Thymus (tissue), 11 donors: ENCODE results near the gene C2. TPM values are rescaled to one million over a fixed set of nuclear protein-coding genes. Genes with fewer than 3 reads are reported as not detected.
A peak's percentile ranks its signal among the peaks of the same experiment; 100 is the strongest.

Source experiments
- DNase-seq, 9 donors: peaks; one replicate each; pipeline ENCODE4 v3.0.0-alpha.2; 2013; ENCODE audit warnings: low spot score in 9 of 9, low read depth in 6 of 9, missing footprints in 1 of 9
- H3K27ac ChIP-seq, 2 donors: one replicate each; pipeline ENCODE4 v1.5.1; 2013; ENCODE audit warnings: control low read depth in 1 of 2, low read depth in 1 of 2, low read length in 1 of 2, mild to moderate bottlenecking in 1 of 2, moderate library complexity in 1 of 2
- H3K27me3 ChIP-seq, 2 donors: one replicate each; pipeline ENCODE4 v1.5.1; 2013; ENCODE audit warnings: low read length in 1 of 2; ENCODE audit not compliant: control insufficient read depth in 2 of 2, insufficient read depth in 1 of 2
- H3K36me3 ChIP-seq, 2 donors: one replicate each; pipeline ENCODE4 v1.5.1; 2013; ENCODE audit warnings: low read length in 1 of 2, mild to moderate bottlenecking in 1 of 2, moderate library complexity in 1 of 2; ENCODE audit not compliant: control insufficient read depth in 2 of 2, insufficient read depth in 2 of 2
- H3K4me1 ChIP-seq, 2 donors: one replicate each; pipeline ENCODE4 v1.5.1; 2013; ENCODE audit warnings: low read length in 2 of 2; ENCODE audit not compliant: control insufficient read depth in 2 of 2, insufficient read depth in 2 of 2
- H3K4me3 ChIP-seq, 2 donors: one replicate each; pipeline ENCODE4 v1.5.1; 2013; ENCODE audit warnings: low read length in 2 of 2, control low read depth in 1 of 2, mild to moderate bottlenecking in 1 of 2
- H3K9me3 ChIP-seq, 2 donors: one replicate each; pipeline ENCODE4 v1.5.1; 2013; ENCODE audit warnings: low read length in 1 of 2, mild to moderate bottlenecking in 1 of 2; ENCODE audit not compliant: control insufficient read depth in 2 of 2, insufficient read depth in 1 of 2
- WGBS: extraction: QIAGEN DNeasy Blood & Tissue Kit; methylation state at CpG from one replicate; pipeline ENCODE4 v1.1.7; 2013; 5-methylcytosine and 5-hydroxymethylcytosine counted together
- polyA plus RNA-seq: library from polyadenylated mRNA; stranded (reverse); fragments of 200-250 nt; gene quantifications from one replicate; pipeline ENCODE4 v1.2.3, GENCODE V29; 2013
- total RNA-seq: library from RNA; stranded (reverse); fragments of 120-200 nt; gene quantifications from one replicate; pipeline ENCODE4 v1.2.4, GENCODE V29; 2013
- donor health status: healthy.

Gene C2
- total and polyA plus RNA-seq, 2 donors = 9.0 to 10.3 TPM

DNA sequence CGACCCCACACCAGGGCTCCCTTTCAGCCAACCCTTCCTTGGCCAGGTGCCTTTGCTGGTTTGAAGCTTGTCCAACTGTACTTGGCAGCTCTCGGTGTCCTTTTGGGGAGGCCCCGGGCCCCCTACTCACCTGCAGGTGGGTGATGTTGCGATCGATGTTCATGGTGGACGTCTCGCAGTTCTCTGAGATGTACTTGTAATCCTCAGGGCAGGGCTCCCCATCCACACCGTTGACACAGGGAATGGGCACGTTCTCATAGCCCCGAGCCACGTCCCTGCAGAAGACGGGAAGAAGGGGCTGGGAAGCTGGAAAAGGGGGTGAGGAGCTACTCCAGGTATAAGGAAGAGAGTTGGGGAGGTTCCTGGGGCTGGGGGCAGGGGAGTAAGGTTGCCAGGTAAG, 43.8 kb upstream of the C2 start:
- Histone ChIP-seq H3K27me3 (no peaks in the 10 kb centered on the region), H3K4me1 (no peaks in the 10 kb centered on the region), H3K36me3 (peaks cover 87 to 90% of the 10 kb centered on the region in 2 donors), H3K4me3 (no peak overlapping the region), H3K9me3 (peaks cover 0 to 1% of the 10 kb centered on the region in 2 donors), H3K27ac (no peak overlapping the region)
- WGBS = 98% methylated on average over 12 of the region's 12 CpGs
- DNase-seq = no peak

- H3K27ac ChIP-seq = no peak overlapping the region
- no peaks in the 10 kb centered on the region for H3K27me3 ChIP-seq
- no peak for DNase-seq
- H3K4me3 ChIP-seq = no peak overlapping the region
- peaks cover 93 to 96% of the 10 kb centered on the region in 2 donors for H3K36me3 ChIP-seq
- WGBS = 99% methylated on average over 22 of the region's 22 CpGs
- H3K9me3 ChIP-seq = peaks cover 0 to 1% of the 10 kb centered on the region in 2 donors
- no peaks in the 10 kb centered on the region for H3K4me1 ChIP-seq
These were observed 42.9 kb upstream of the C2 start for GRCh38 chr6:31884528-31885035.

DNA sequence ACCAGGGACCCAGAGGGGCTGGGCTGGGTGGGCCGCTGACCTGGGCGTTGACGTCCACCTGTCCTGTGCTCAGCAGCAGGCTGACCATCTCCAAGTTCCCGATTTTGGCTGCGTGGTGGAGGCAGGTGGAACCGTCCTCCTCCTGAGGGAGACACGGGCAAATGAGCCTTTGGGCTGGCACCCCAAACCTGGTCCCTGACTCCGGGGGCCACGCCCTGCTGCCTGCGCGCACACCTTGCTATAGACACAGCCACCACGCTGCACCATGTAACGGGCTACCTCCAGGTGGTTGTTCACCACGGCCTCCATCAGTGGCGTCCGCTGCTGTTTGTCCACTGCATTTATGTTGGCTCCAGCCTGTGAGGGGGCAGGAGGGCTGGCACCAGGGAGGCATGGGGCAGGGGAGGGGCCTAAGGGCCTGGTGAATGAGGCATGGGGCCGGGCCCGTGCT, 41.0 kb upstream of the C2 start:
- H3K9me3 ChIP-seq = peaks cover 0 to 1% of the 10 kb centered on the region in 2 donors
- WGBS = 93% methylated on average over 18 of the region's 18 CpGs
- no peak for DNase-seq
- no peaks in the 10 kb centered on the region for H3K4me1 ChIP-seq
- H3K27ac ChIP-seq = no peak overlapping the region
- no peaks in the 10 kb centered on the region for H3K27me3 ChIP-seq
- H3K36me3 ChIP-seq = peaks cover 77 to 93% of the 10 kb centered on the region in 2 donors
- no peak overlapping the region for H3K4me3 ChIP-seq

DNA sequence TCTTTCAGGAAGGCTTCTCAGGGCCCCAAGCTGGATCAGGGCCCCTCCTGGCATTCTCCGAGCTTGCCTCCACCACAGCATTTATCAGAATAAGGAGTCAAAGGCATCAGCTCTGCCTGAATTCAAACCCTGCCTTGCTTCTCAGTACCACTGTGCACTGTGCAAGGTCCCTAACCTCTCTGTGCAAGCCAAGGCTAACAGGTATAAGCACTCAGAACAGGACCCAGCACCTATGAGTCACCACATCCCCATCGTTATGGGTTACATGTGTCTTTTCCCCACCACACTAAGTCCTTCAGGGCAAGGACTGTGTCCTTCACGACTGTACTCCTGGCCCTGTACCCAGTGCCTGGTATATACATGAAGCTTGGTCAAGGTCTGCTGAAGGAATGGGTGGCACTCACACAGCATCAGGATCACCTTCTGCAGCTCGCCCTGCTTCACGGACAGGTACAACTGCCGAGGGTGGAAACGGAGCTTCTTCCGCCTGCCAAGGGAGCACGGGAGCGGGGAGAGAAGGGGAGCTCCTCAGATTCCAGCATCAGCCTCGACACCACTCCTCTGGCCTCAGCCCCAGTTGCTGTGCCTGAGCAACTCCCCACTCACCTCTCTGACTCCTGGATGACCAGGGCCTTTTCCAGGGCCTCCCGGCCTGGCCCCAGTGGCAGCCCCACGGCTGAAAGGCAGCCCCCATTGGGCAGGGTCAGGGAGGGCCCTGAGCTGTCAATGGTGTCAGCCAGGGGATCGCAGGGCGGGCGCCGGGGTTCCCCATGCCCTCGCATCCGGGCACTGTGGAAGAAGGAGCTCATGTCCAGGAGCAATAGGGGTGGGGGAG, 40.1 kb upstream of the C2 start:
- DNase-seq = no peak
- H3K27ac ChIP-seq = no peak overlapping the region
- no peak overlapping the region for H3K4me3 ChIP-seq
- 98% methylated on average over 19 of the region's 19 CpGs for WGBS
- H3K27me3 ChIP-seq = no peaks in the 10 kb centered on the region
- peaks cover 79 to 91% of the 10 kb centered on the region in 2 donors for H3K36me3 ChIP-seq
- no peaks in the 10 kb centered on the region for H3K4me1 ChIP-seq
- H3K9me3 ChIP-seq = peaks cover 0 to 1% of the 10 kb centered on the region in 2 donors

DNA sequence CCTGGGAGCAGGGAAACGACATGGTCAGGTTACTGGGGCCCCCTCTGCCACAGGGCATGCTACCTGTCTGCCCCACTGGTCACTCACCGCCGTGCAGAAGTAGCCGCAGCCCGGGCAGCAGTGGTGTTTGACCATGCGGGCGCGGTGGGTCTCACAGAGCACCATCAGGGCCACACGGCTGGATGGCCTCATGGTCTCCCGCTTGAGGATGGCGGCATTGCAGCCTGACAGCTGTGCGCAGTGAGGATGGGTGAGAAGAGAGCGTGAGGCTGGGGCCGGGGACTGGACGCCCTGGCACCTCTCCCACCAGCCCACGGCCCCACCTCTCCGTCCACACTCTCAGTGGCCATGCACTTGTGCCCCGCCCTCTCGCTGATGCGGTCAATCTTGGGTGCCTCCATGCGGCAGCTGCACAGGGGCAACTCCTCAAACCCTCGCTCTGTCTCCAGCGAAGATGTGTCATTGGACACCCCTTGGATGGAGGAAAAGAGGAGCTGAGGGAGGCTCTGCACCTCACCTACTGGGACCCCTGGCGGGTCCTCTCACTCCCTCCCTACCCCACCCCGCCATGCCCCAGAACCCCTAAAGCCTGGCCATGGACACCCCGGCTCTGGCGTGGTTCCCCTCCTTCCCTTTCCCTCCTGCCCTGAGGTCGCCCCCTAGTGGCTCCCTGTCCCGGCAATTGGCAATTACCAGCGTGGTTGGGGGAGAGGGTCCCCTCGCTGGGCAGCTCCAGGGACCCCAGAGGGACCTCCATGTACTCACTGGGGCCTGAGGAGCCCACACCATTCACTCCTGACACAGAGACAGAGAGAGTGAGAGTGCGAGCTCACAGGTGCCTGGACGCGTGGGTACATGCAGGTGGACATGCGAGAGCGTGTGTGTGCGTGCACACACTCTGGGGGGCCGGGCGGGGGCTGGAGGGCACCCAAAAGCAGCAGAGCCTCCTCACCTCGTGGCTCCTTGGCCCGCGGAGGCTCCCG, 39.0 kb upstream of the C2 start:
- Histone ChIP-seq H3K36me3 (peaks cover 76 to 91% of the 10 kb centered on the region in 2 donors), H3K4me3 (no peak overlapping the region), H3K4me1 (no peaks in the 10 kb centered on the region), H3K27ac (no peak overlapping the region), H3K9me3 (peaks cover 0 to 1% of the 10 kb centered on the region in 2 donors), H3K27me3 (no peaks in the 10 kb centered on the region)
- peak in 1 of 9 donors; percentile 52 for DNase-seq
- WGBS = 91% methylated on average over 43 of the region's 43 CpGs

- Histone ChIP-seq H3K27ac (no peak overlapping the region), H3K36me3 (peaks cover 72 to 88% of the 10 kb centered on the region in 2 donors), H3K9me3 (peaks cover 0 to under 1% of the 10 kb centered on the region in 2 donors), H3K4me1 (no peaks in the 10 kb centered on the region), H3K27me3 (no peaks in the 10 kb centered on the region), H3K4me3 (no peak overlapping the region)
- DNase-seq = no peak
- WGBS = 96% methylated on average over 3 of the region's 3 CpGs
These were observed 38.1 kb upstream of the C2 start for GRCh38 chr6:31889331-31889972.

GRCh38 chr6:31892821-31893220, 34.7 kb upstream of the C2 start:
- Histone ChIP-seq H3K27me3 (no peaks in the 10 kb centered on the region), H3K9me3 (no peaks in the 10 kb centered on the region), H3K27ac (no peak overlapping the region), H3K36me3 (peaks cover 52 to 72% of the 10 kb centered on the region in 2 donors), H3K4me3 (no peak overlapping the region), H3K4me1 (peaks cover 5 to 10% of the 10 kb centered on the region in 2 donors)
- no peak for DNase-seq
- 86% methylated on average over 6 of the region's 6 CpGs for WGBS

- WGBS = 63% methylated on average over 4 of the region's 4 CpGs
- Histone ChIP-seq H3K4me1 (peaks cover 19 to 25% of the 10 kb centered on the region in 2 donors), H3K27me3 (no peaks in the 10 kb centered on the region), H3K9me3 (no peaks in the 10 kb centered on the region), H3K36me3 (peaks cover 37 to 39% of the 10 kb centered on the region in 2 donors), H3K4me3 (peak overlapping the region; percentile 74 to 89), H3K27ac (peak overlapping the region; percentile 46 to 78)
- DNase-seq = no peak
These were observed 31.0 kb upstream of the C2 start for GRCh38 chr6:31896493-31896855.
